ENCODE measurements around the gene MAP3K5. TPM values are rescaled to one million over a fixed set of nuclear protein-coding genes. Genes with fewer than 3 reads are reported as not detected.
"Not testable (repeated sequence)": the region's sequence is repeated elsewhere in the genome, so short reads cannot be mapped to it uniquely, and the experiment has no call there.

Gene MAP3K5
- total RNA-seq, 1 donor from 2014 or later, result 15.7 TPM

DNA sequence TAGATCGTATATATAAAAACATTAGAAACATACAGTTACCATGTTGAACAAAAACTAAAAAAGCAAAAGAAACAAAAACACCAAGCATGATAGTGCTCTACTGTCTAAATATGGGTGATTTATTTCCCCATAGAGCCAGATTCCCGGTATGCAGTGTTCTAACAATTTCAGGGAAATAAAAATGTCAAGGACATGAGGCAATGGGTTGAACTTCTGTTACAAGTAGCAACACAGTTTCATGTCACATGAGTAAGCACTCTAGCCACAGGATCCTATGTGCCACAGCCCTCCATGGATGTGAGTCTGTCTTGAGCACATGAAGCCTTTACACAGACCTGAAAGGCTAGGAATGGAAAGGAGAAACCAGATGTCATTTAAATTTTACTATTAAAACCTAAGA, 96.0 kb downstream of the MAP3K5 start:
- DNase-seq (ENCODE audit: low read depth), result peak; percentile 8

DNA sequence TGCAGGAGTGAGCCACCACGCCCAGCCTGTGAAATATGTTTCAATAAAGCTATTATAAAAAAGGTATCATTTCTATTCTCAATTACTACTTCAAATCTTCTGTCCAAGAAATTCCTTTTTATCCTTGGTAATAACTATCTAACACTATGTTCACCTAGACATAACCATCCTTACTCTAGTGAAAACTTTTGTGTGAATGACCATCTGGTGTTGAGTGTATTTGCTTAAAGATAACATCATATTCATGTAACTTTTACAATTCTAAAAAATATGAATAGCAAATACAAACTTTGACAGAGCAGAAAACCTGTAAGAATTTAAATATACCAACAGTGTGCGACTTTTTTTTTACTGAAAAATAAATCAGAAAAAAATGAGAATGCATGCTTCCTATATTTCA, 96.9 kb downstream of the MAP3K5 start:
- no peak for DNase-seq (ENCODE audit: low read depth)

DNA sequence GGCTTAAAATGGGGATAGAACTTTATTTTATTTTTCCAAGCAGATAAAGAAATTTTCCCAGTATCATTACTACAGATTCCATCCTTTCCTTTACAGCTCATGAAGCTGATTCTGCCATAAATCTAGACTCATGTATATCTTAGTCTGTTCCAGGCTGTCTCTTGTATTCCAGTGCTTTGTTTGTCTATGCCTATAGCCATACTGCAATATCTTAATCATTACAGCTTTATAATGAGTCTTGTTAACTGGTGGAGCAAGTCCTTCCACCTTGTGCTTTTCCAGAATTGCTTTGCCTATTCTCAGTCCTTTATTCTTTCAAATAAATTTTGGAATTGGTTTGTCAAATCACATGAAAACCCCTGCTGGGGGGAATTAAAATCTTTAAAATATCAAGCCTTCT, 99.2 kb downstream of the MAP3K5 start:
- no peak for DNase-seq (ENCODE audit: low read depth)

DNA sequence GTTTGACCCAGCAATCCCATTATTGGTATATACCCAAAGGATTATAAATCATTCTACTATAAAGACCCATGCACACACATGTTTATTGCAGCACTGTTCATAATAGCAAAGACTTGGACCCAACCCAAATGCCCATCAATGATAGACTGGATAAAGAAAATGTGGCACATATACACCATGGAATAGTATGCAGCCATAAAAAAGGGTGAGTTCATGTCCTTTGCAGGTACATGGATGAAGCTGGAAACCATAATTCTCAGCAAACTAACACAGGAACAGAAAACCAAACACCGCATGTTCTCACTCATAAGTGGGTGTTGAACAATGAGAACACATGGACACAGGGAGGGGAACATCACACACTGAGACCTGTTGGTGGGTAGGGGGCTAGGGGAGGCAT, 104.4 kb downstream of the MAP3K5 start:
- not testable (repeated sequence) for DNase-seq (ENCODE audit: low read depth)

DNA sequence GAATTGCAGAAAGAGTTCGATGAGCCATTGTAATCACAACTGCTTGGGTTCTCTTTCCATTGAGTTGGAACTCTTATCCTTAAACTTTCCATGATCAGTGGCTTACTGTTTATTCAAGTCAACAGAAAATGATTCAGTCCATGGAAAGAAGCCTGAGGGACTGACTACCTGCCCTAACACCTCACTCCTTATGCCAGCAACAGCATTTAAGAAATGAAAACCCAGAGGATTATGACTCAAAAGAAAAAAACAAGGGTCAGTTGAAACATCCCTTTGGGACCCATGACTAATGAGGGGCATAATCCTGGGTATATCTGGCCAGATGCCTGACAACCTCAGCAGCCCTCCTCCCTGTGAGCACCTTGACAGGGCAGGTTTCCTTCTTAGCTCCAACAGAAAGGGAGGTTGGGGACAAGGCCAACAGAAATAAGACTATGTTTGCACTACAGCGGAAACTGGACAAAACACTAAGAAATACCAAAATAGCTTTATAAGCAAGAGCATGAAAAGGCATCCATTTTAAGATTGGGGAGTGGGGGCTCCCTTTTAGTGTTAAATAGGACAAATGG, 106.7 kb downstream of the MAP3K5 start:
- no peak for DNase-seq (ENCODE audit: low read depth)

DNA sequence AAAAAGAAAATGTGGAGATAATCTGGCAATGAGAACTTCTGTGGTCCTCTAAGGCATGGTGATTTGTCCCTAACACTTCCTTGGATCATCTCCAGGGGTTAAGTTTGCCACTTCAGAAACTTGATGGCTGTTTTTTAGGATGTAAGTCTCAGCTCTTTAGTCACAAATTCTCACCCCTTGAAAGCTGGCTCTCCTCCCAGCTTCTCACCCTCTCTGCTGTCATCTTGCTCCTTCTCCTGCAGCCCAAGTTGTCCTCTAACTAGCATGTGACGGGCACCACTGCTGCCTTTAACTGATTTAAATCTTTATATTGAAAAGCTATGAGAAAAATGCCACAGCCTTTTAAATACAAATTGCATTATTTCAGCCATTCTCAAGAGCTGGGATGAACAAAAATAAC, 107.8 kb downstream of the MAP3K5 start:
- DNase-seq (ENCODE audit: low read depth), result no peak

DNA sequence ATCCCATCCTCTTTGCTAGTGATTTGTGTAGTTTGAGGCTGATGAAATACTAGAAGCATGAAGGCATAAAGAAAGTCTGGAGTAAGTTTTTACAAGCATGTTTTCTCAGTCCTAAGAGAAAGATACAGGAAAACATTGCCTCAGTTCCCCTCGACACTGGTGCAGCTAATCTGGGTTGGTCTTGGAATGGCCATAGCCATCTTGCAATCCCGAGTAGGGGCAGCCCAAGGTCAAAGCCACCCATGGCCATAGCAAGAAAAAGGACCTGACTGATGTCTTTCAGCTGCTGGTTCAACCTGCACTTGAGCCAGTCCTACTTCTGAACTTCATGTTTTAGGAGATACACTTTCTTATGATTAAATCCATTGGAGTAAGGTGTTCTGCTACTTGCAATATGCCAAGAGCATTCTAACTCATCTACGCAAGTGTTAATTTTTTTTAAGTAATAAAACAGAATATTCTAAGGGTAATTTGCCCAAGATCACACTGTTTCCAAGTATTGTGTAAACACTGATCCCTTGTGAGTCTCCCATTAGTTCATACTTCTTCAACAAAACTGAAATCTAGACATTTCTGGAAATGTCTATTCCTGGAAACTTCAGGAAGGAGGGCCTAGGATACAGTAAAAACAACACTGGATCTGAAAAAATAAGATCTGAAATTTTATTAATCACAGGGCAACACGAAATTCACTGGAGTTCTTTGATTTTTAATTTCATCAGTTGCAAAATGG, 108.9 kb downstream of the MAP3K5 start:
- no peak for DNase-seq (ENCODE audit: low read depth)

DNA sequence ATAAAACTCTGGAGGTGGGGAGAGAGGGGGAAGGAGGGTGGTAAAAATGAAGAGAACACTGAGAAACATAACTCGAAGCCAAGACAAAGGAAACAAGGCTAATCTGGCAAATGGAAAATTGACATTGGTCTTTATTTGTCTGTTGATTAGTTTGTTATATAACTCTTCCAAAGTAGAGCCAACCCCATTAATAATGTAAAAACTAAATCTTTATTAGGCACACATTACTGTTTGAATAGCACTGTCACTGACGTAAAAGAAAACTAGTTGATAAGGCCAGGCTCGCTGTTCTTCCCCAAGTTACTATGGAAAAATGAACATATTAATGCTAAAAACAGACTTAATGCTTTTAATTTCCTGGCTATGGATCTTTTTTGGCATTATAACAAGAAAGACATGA, 110.0 kb downstream of the MAP3K5 start:
- no peak for DNase-seq (ENCODE audit: low read depth)

DNA sequence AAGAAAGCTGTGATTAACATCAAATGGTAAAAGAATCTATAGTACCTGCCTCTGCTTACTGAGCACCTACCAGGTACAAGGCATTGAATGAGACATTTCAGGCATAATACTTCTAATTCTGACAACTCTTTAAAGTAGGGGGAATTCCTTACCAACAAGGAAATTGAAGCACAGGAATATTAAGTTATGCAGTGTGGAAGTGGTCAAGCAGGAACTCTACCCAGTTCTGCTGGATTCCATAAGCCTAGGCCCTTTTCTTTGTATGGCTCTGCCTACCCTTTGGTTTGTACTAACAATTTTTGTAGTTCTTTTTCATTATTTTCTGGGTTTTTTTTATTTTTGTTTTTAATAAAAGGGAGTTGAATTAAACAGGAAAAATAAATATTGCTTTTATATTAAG, 114.5 kb downstream of the MAP3K5 start:
- no peak for DNase-seq (ENCODE audit: low read depth)

DNA sequence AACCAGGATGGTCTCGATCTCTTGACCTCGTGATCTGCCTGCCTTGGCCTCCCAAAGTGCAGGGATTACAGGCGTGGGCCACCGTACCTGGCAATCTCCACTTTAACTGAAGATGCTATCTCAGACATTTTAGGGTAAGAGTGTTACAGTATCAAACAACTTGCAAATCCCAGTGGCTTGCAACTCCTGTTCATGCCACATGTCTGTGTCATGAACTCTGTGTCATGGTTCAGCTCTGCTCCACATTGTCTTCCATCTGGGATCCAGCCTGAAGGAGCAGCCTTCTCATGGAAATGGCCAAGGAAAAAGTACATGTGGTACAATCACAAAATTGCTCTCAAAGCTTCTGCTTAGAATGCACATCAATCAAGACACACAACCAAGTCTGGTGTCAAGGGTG, 114.9 kb downstream of the MAP3K5 start:
- DNase-seq (ENCODE audit: low read depth), result no peak

DNA sequence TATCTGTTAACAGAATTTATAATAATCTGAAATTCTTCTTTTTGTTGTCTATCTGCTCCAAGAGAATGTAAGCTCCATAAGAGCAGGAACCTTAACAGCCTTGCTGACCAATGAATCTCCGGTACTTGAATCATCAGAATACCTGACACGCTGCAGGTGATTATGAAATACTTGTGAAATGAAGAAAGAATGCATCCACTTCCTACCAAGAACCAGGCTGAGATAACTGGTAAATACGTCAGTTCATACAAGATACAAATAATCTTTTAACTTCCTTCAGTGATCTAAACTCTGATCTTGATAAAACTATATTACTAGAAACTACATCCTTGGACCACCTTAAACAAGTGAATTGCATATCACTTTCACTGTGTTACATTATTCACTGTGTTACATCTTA, 116.2 kb downstream of the MAP3K5 start:
- no peak for DNase-seq (ENCODE audit: low read depth)

DNA sequence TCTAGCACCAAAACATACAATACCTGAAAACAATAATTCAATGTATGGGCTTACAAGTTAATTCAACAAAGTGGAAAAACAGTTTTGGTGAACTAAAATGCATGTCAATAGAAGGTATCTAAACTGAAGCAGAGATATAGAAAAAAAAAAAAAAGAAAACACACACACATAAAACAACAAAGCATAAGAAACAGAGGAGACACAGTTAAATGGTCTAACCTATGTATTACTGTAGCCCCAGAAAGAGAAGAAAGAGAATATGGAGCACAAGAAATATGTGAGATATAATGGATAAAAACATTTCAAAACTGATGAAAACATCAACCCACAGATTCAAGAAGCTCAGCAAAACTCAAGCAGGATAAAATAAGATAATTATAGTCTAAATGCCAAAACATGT, 118.7 kb downstream of the MAP3K5 start:
- no peak for DNase-seq (ENCODE audit: low read depth)

DNA sequence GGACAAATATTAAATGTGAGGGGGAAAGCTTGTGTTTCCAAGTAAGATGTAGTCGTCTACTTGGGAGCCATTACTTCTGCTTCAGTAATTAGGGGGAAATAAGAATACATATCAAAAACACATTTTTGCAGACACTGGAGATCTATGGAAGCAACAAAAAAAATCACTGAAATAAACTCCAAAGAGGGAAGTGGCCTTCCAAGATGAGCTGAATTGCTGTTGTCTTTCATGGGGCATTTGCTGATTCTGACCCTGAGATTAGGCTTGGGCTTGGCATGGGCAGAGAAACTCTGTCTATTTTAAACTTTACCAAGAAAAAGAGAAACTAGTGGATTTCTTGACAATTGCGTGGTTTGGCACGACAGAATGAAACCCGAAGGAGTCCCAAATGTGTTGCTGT, 120.1 kb downstream of the MAP3K5 start:
- no peak for DNase-seq (ENCODE audit: low read depth)

DNA sequence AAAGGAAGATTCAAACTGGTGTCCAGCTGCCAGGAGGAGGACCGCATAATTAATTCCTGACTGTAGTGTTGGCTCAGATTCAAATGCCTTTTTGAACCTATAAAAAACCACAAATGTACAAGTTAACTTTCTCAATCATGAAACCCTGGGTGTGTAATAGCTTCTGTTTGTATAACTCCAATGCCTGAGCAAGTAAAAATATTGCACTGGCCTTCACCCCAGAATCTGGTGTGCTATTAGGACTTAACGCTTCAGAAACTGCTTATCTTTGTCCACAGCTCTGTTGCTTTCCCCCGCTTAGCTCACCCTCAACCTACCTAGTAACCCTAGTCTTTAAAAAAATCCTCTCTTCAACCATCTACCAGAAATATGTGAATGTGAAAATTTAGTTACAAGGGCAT, 123.0 kb downstream of the MAP3K5 start:
- peak; percentile 69 for DNase-seq (ENCODE audit: low read depth)

DNA sequence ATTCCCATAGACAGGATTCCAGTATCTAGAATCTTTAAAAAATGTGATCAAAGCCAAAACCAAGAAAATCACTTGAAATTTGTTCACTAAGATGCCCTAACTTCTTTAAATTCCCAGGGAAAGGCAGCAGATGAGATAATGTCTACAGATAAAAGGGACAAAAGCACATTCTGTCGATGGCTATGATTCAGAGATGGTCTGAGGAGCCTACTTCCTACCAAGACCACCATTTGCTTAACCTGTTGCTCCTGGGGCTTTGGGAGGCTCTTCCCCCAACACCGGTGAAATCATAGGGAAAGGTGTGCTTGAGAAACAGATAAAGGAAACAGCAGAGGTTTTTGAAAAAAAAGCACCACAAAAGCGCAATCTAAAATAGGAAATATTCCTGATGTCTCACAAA, 123.7 kb downstream of the MAP3K5 start:
- DNase-seq (ENCODE audit: low read depth), result no peak

DNA sequence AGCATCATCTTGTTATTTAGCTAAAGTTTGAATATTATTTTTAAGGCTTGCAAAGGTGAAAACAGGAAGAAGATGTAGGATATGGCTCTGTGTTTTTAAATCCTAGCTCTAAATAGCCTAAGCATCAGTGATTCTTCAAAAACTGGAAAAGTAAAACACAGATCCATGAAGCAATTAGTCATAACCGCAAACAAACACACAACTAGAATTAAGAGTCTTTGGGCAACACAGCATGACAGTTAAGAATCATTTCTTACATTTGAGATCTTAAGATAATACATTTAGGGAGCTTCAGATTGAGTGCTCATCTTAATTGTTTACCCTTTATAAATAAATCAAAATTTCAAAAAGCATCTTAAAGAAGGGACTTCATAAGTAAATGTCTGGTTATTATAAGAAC, 126.2 kb downstream of the MAP3K5 start:
- no peak for DNase-seq (ENCODE audit: low read depth)

DNA sequence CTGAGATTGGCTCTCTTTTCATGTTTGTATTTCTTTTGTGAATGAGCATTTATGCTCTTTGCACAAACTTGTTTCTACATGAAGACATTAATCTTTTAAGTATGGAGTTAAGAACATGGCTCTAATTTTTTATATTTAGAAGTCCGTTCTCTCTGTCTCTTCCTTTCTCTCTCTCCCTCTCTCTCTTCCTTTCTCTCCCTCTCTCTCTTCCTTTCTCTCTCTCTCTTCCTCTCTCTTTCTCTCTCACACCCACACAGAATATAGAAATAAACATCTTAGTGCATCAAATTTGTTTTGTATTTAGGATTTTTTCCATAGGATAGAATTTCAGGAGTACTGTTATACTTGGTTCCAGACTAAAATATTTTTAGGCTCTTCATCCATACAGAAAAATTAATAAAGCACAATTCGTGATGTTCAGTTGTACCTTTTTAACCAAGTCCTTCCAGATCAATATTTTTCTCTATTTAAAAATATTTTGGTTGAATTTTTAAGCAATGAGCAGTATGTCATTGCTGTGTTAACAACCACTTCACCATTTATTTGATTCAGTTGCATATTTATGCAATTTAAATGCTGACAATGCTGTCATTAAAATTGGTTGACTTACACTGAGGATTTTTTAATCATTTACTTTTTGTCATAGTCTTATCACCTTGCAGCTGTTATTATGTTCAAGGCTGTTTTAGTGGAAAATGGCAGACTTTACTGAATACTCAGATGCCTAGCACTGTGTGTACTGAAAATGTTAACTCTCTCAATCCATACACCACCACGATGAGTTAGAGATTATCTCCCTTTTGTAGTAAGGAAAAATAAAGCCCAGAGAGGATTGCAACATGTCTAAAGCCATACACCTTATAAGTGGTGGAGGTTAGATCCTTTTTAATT, 129.7 kb downstream of the MAP3K5 start:
- DNase-seq (ENCODE audit: low read depth), result no peak

DNA sequence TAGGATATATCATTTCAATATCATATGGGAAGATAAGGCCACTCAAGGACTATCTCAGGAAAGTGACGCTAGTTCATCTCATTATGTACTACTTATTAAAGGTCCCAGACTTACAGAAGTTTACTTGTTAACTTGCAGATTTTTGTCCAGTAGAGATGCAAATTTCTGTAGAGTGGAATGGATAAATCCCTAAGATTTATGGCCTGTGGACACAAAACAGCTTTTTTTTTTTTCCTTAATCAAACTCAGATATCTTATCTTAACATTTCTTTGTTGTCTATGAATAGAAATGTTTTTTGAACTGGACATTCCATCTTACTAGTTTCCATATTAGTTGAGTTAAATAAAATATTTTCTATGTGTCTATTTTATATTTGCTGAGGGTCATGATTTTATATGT, 131.6 kb downstream of the MAP3K5 start:
- no peak for DNase-seq (ENCODE audit: low read depth)

DNA sequence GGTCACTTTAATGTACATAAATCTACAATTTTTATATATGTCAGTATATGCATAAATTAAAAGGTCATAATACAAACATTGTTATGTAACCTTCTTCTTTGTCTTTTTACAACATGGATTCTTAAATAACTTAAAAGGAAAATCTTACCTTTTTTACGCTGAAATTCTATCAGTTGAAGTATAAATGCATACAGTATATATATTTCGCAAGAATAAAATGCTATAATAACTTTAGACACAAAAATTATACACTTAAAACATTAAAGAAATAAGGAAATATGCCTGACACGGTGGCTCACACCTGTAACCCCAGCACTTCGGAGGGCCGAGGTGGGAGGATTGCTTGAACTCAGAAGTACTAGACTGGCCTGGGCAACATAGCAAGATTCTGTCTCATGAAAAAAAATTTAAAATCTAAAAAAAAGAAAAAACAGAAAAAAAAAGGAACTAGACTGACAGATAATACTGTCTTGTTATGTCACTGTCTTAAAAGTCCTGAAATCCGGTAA, 132.2 kb downstream of the MAP3K5 start:
- no peak for DNase-seq (ENCODE audit: low read depth)

DNA sequence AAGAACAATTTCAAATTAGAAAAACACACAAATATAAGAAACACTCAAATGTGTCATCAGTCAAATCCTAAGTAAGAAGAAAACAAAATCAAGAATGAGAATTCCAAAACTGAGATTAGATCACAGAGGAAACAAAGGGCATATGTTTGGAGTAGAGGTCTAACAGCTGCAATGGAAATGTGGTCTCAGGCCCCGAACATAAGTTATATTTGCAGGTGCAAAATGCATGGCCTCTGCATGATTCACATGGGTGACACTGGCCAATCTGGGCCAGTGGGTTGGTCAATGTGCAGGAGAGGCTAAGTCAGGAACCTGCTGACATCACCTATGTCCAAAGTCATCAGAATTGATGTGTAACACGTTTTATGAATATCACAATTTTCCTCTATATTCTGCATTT, 133.6 kb downstream of the MAP3K5 start:
- DNase-seq (ENCODE audit: low read depth), result peak; percentile 38

DNA sequence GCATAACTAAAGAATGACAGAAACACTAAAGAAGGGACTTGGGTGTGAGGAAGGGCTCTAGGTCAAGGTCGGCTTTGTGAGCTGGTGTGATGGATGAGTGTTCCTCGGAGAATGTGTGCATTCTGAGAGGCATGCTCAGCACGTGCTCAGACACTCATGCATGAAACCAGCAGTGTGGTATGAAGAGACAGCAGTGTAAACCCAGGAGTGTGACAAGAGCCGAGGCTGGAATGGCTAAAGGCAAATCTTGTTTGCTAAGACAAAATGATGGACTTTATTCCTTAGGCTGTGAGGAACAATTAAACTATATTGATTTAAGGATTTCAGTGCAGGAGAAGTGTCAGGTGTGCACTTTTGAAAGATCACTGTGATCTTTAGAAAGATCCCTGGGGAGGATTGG, 134.6 kb downstream of the MAP3K5 start:
- peak; percentile 34 for DNase-seq (ENCODE audit: low read depth)

DNA sequence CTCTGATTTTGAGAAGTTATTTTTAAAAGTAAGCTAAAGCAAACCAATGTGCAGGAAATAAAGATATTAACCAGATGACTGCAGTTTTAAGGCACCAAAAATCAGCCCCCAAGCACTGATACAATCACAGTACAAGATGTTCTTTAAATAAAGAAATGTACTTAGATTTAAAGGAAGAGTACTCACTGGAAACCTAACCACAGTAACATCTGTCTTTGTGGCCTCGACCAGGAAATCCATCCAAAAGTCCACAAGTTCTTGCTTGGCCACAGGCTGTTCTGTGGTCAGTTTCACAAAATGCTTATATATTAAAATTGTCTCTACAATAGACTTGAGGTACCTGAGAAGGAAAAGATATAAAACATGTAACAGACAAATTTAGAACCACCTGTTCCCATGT, 136.2 kb downstream of the MAP3K5 start:
- DNase-seq (ENCODE audit: low read depth), result peak; percentile 79
